ENCODE measurements around the gene PLPPR5.

The PLPPR5 gene

DNA sequence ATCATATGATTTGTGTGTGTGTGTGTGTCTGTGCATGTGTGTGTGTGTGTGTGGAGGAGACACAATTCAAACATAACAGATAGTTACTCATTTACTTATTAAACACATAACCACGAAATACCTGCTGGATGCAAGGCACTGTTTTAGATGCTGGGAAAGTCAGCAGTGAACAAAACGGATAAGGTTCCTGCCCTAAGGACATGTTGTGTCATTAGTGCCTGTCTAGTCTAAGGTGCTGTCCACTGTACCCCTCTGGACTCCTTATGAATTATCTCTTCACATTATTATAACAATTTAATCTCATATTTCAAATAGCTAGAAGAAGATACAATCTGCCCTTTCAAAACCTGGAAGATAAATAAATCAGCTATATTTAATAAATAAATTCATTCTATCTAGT is 162.4 kb downstream of the PLPPR5 start:
- DNase-seq (ENCODE audit: low read depth) = no peak
- TF ChIP-seq, protein P1, sequence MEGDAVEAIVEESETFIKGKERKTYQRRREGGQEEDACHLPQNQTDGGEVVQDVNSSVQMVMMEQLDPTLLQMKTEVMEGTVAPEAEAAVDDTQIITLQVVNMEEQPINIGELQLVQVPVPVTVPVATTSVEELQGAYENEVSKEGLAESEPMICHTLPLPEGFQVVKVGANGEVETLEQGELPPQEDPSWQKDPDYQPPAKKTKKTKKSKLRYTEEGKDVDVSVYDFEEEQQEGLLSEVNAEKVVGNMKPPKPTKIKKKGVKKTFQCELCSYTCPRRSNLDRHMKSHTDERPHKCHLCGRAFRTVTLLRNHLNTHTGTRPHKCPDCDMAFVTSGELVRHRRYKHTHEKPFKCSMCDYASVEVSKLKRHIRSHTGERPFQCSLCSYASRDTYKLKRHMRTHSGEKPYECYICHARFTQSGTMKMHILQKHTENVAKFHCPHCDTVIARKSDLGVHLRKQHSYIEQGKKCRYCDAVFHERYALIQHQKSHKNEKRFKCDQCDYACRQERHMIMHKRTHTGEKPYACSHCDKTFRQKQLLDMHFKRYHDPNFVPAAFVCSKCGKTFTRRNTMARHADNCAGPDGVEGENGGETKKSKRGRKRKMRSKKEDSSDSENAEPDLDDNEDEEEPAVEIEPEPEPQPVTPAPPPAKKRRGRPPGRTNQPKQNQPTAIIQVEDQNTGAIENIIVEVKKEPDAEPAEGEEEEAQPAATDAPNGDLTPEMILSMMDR (IDR thresholded peaks at IDR 0.05; ENCODE audit: insufficient read depth, low read depth, low read length, missing control alignments) = no peak
- no peak overlapping the region for H3K4me3 ChIP-seq (ENCODE audit: low read depth, low read length)
